Measurements from ENCODE around the gene SPDL1. TPM values are rescaled to one million over a fixed set of nuclear protein-coding genes. Genes with fewer than 3 reads are reported as not detected.

SPDL1 gene
- total RNA-seq, 1 experiment from 2014 or later, result 31.2 TPM

- Histone ChIP-seq H3K4me3 (ENCODE audit: insufficient read depth, low read depth, low read length) (no peak overlapping the region), H3K27me3 (ENCODE audit: control insufficient read depth, insufficient read depth, low read length) (no peaks in the 10 kb centered on the region), H3K36me3 (replicated peaks; ENCODE audit: control insufficient read depth, insufficient read depth, low read length) (no peaks in the 10 kb centered on the region)
- no peak for DNase-seq
Measured at GRCh38 chr5:169554251-169554650, 29.3 kb upstream of the SPDL1 start.

DNA sequence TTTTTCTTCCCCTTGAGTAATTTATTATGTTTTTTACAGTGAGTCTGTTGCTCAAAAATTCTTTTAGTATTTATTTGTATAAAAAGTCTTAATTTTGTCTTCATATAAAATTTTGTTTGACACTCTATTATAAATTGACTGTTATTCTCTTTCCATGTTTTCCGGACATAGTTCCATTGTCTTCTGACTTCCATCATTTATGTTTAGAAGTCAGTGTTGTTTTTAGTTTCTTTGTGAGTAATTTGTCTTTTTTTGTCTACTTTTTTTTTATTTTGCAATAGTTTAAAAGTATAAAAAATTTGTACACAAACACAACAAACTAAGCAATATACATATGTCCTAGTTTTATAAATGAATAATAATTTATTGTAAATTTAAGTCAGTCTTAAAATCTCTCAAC lies 25.7 kb upstream of the SPDL1 start:
- no peaks in the 10 kb centered on the region for H3K36me3 ChIP-seq (replicated peaks; ENCODE audit: control insufficient read depth, insufficient read depth, low read length)
- DNase-seq, result no peak
- no peaks in the 10 kb centered on the region for H3K27me3 ChIP-seq (ENCODE audit: control insufficient read depth, insufficient read depth, low read length)
- no peak overlapping the region for H3K4me3 ChIP-seq (ENCODE audit: insufficient read depth, low read depth, low read length)

GRCh38 chr5:169561893-169562292 lies 21.7 kb upstream of the SPDL1 start:
- no peaks in the 10 kb centered on the region for H3K27me3 ChIP-seq (ENCODE audit: control insufficient read depth, insufficient read depth, low read length)
- H3K36me3 ChIP-seq (replicated peaks; ENCODE audit: control insufficient read depth, insufficient read depth, low read length), result no peaks in the 10 kb centered on the region
- DNase-seq, result no peak
- no peak overlapping the region for H3K4me3 ChIP-seq (ENCODE audit: insufficient read depth, low read depth, low read length)

DNA sequence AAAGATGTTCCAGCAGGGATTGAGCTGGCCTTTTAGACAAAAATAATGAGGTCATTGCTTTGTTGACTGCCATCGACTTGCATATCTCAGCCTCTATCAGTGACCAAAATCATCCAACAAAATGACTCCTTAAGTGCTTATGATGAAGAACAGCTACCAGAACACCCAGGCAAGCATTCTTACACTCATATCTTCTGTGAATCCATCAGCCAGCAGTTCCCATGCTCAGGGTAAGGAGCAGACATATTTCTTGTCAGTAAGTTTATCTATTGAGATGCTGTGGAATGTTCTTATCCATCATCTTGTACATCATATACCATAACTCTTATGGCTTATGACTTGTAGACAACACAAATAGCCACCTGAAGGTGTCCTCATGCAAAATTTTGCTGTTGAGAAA lies 20.2 kb upstream of the SPDL1 start:
- DNase-seq, result no peak
- Histone ChIP-seq H3K4me3 (ENCODE audit: insufficient read depth, low read depth, low read length) (no peak overlapping the region), H3K27me3 (ENCODE audit: control insufficient read depth, insufficient read depth, low read length) (no peaks in the 10 kb centered on the region), H3K36me3 (replicated peaks; ENCODE audit: control insufficient read depth, insufficient read depth, low read length) (no peaks in the 10 kb centered on the region)

DNA sequence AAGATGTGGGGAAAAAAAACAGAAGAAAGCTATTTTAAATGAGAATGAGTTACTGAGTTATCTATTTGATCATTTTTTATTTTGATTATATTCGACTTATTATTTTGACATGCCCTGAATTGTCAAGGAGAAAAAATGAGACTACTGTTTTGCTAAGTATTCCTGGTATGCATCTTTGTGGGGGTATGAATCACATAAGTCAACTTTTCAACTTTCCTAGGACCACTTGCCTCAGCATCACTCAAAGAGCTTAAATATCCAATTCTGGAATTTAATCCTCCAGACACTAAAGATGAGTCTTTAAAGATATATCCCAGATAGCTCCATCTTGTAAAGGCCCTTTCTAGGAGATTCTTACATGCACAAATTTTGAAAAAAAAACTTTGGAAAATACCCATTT lies 17.4 kb upstream of the SPDL1 start:
- no peak for DNase-seq
- Histone ChIP-seq H3K4me3 (ENCODE audit: insufficient read depth, low read depth, low read length) (no peak overlapping the region), H3K36me3 (replicated peaks; ENCODE audit: control insufficient read depth, insufficient read depth, low read length) (no peaks in the 10 kb centered on the region), H3K27me3 (ENCODE audit: control insufficient read depth, insufficient read depth, low read length) (no peaks in the 10 kb centered on the region)

- Histone ChIP-seq H3K27me3 (ENCODE audit: control insufficient read depth, insufficient read depth, low read length) (no peaks in the 10 kb centered on the region), H3K4me3 (ENCODE audit: insufficient read depth, low read depth, low read length) (no peak overlapping the region), H3K36me3 (replicated peaks; ENCODE audit: control insufficient read depth, insufficient read depth, low read length) (no peaks in the 10 kb centered on the region)
- no peak for DNase-seq
Measured at GRCh38 chr5:169567079-169567478, 16.5 kb upstream of the SPDL1 start.

- no peak for DNase-seq
- Histone ChIP-seq H3K27me3 (ENCODE audit: control insufficient read depth, insufficient read depth, low read length) (no peaks in the 10 kb centered on the region), H3K36me3 (replicated peaks; ENCODE audit: control insufficient read depth, insufficient read depth, low read length) (no peaks in the 10 kb centered on the region), H3K4me3 (ENCODE audit: insufficient read depth, low read depth, low read length) (no peak overlapping the region)
Measured at GRCh38 chr5:169569513-169569912, 14.1 kb upstream of the SPDL1 start.

DNA sequence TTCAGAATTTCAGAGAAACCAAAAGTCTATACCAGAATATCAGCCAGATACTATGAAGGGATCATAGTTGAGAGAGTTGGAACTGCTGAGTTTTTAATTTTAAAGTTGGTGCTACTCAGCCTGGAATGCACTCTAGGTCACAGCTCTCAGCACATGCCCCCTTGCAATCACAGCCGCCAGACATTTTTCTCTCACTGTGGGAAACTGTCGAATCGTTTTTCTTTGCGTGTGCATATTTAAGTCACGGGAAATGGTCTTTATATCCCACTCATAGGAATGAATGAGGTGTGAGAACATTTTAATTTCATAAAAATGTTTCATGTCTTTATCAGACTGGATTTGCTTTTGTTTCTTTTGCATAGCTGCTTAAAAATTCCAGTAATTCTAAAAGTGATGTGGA lies 12.2 kb upstream of the SPDL1 start:
- no peaks in the 10 kb centered on the region for H3K36me3 ChIP-seq (replicated peaks; ENCODE audit: control insufficient read depth, insufficient read depth, low read length)
- no peaks in the 10 kb centered on the region; the same call in 1 of the 2 replicates for H3K27me3 ChIP-seq (ENCODE audit: control insufficient read depth, insufficient read depth, low read length)
- DNase-seq, result no peak
- H3K4me3 ChIP-seq (ENCODE audit: insufficient read depth, low read depth, low read length), result no peak overlapping the region

GRCh38 chr5:169574134-169574646 lies 9.4 kb upstream of the SPDL1 start:
- Histone ChIP-seq H3K4me3 (ENCODE audit: insufficient read depth, low read depth, low read length) (no peak overlapping the region), H3K36me3 (replicated peaks; ENCODE audit: control insufficient read depth, insufficient read depth, low read length) (no peaks in the 10 kb centered on the region), H3K27me3 (ENCODE audit: control insufficient read depth, insufficient read depth, low read length) (no peaks in the 10 kb centered on the region; the same call in 1 of the 2 replicates)
- DNase-seq, result no peak

- no peaks in the 10 kb centered on the region for H3K36me3 ChIP-seq (replicated peaks; ENCODE audit: control insufficient read depth, insufficient read depth, low read length)
- no peak for DNase-seq
- H3K27me3 ChIP-seq (ENCODE audit: control insufficient read depth, insufficient read depth, low read length), result no peaks in the 10 kb centered on the region; the same call in 1 of the 2 replicates
- H3K4me3 ChIP-seq (ENCODE audit: insufficient read depth, low read depth, low read length), result no peak overlapping the region
Measured at GRCh38 chr5:169576181-169576598, 7.4 kb upstream of the SPDL1 start.

DNA sequence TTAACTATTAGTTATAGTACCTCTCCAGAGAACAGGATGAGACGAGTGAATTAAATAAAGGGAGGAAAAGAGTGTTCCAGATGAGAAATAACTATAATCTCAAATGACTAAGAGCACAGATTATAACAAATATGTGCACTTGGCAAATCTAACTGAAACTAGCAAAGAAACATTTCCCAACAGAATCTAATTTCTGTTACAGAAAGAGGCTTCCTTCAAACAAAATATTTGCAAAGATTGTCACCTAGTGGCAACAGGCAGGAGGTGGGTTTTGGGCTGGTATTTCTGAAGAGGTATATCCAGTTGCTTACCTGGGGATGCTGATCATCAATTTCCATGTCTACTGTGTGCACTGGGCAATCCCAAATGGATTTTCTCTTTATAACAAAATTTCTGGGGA lies 5.6 kb upstream of the SPDL1 start:
- Histone ChIP-seq H3K27me3 (ENCODE audit: control insufficient read depth, insufficient read depth, low read length) (no peaks in the 10 kb centered on the region; the same call in 1 of the 2 replicates), H3K36me3 (replicated peaks; ENCODE audit: control insufficient read depth, insufficient read depth, low read length) (no peaks in the 10 kb centered on the region), H3K4me3 (ENCODE audit: insufficient read depth, low read depth, low read length) (no peak overlapping the region)
- no peak for DNase-seq

- H3K36me3 ChIP-seq (replicated peaks; ENCODE audit: control insufficient read depth, insufficient read depth, low read length), result no peaks in the 10 kb centered on the region
- H3K27me3 ChIP-seq (ENCODE audit: control insufficient read depth, insufficient read depth, low read length), result no peaks in the 10 kb centered on the region
- no peak for DNase-seq
- no peak overlapping the region for H3K4me3 ChIP-seq (ENCODE audit: insufficient read depth, low read depth, low read length)
Measured at GRCh38 chr5:169580964-169581363, 2.6 kb upstream of the SPDL1 start.

DNA sequence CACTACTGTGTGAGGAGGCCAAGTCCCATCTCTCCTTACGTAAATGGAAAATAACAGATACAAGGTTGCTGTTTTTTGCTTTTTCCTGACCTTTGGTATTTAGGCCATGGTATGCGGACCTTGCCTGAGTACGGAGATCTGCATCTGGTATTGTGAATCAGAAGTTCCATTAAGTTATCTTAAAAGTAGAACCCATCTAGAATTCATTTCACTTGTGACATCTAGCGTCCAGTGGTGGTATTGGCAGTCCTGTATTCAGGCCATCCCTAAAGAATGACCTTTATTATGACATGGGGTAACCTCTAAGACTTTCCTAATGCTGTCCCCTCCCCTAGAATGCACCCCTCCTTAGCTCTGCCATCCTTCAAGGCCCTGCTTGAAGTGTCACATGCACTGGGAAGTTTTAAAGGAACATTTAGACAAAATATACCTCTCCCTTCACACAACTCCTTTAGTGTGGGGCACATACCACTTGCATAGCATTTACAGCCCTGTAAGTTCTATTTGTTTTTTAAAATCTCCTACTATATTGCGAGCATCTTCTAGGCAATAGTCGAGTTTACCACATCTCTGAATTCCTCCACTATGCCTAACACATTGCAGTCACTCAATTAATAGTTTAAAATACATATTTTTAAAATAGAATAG lies 1.9 kb upstream of the SPDL1 start:
- peak; percentile 27 for DNase-seq
- no peaks in the 10 kb centered on the region for H3K27me3 ChIP-seq (ENCODE audit: control insufficient read depth, insufficient read depth, low read length)
- no peak overlapping the region for H3K4me3 ChIP-seq (ENCODE audit: insufficient read depth, low read depth, low read length)
- H3K36me3 ChIP-seq (replicated peaks; ENCODE audit: control insufficient read depth, insufficient read depth, low read length), result no peaks in the 10 kb centered on the region

DNA sequence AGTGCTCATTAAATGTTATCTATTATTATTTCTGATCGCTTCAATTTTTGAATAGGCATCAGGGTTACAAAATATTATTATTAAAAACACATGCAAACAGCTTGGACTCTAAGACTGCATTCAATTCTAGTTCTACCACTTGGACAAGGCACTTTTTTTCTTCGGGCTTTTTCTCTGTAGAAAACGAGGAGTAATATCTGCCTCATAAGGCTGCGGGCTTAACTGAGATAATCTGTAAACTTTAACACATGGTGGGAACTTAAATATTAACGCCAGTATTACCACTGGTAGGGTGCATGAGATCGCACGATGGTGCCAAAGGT lies 511 bp upstream of the SPDL1 start:
- no peak for DNase-seq
- H3K27me3 ChIP-seq (ENCODE audit: control insufficient read depth, insufficient read depth, low read length), result no peaks in the 10 kb centered on the region
- H3K4me3 ChIP-seq (ENCODE audit: insufficient read depth, low read depth, low read length), result peak overlapping the region; percentile 84
- H3K36me3 ChIP-seq (replicated peaks; ENCODE audit: control insufficient read depth, insufficient read depth, low read length), result no peaks in the 10 kb centered on the region

DNA sequence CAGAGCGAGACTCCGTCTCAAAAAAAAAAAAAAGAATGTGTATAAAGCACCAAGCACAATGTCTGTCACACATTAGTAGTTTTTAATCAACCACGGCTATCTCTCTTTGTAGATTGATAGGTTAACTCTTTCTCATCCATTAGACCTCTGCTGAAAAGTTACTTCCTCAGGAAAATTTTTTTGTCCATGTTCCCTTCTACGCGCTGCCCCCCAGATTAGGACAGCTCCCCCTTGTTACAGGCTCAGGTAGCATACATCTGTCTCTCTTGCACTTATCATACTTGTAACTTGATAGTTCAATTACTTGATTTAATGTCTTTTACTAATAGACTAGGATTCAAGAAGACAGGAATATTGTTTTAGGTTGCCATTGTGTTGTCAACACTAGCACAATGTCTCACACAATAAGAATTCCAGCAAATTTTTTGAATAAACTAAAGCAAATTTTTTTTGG lies 1.5 kb downstream of the SPDL1 start:
- Histone ChIP-seq H3K27me3 (ENCODE audit: control insufficient read depth, insufficient read depth, low read length) (no peaks in the 10 kb centered on the region), H3K4me3 (ENCODE audit: insufficient read depth, low read depth, low read length) (no peak overlapping the region), H3K36me3 (replicated peaks; ENCODE audit: control insufficient read depth, insufficient read depth, low read length) (peaks cover 6% of the 10 kb centered on the region)
- DNase-seq, result peak; percentile 4

DNA sequence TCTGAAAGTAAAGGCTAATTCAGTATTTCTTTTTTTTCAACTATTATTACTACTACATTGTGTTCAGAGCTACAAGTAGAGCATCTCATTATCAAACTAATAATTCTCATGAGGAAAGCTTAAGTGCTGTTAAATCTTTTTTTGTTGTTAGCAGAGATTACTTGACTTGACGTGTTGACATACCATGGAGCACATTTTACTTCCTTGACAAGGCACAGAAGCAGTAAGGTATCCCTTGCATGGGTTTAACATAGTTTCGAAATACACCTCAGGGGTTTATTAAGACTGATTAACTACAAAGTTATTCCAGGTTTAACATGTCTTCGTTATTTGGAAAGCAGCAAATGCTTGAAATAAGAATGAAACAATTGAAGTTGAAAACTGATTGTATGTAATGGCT lies 7.0 kb downstream of the SPDL1 start:
- Histone ChIP-seq H3K27me3 (ENCODE audit: control insufficient read depth, insufficient read depth, low read length) (no peaks in the 10 kb centered on the region), H3K36me3 (replicated peaks; ENCODE audit: control insufficient read depth, insufficient read depth, low read length) (peaks cover 36% of the 10 kb centered on the region), H3K4me3 (ENCODE audit: insufficient read depth, low read depth, low read length) (no peak overlapping the region)
- DNase-seq, result no peak
